GM19395 (cell line): ENCODE data around the gene RESP18.
A peak's percentile ranks its signal among the peaks of the same experiment; 100 is the strongest.
"Not testable (repeated sequence)": the region's sequence is repeated elsewhere in the genome, so short reads cannot be mapped to it uniquely, and the experiment has no call there.

Experiments used
- ATAC-seq: cut with Tn5 transposase; IDR thresholded peaks from one replicate; pipeline ENCODE4 v1.9.1; 2021; ENCODE audit warnings: mild to moderate bottlenecking, moderate library complexity; ENCODE audit not compliant: unreplicated experiment

The RESP18 gene

DNA sequence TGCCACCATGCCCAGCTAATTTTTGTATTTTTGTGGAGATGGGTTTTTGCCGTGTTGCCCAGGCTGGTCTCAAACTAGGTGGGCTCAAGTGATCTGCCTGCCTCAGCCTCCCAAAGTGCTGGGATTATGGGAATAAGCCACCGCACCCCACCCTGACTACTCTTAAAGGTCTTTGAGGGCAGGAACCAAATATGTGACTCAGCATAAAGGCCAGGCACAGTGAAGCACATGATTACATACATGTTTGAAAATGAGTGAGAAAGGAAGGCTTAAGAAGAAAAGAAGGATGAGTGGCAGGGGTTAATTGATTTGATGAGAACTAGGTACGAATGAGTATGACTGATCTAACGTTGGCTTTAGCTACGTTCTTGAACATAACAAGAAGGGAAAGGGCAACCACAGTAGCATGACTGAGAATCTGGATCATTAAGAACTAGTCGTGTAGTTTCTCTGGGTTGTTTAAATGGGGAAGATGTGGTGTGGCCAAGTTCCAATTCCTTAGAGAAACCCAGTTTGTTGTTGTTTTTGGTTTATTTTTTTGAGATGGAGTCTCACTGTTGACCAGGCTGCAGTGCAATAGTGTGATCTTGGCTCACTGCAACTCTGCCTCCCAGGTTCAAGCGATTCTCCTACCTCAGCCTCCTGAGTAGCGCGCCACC, 6.8 kb downstream of the RESP18 start:
- ATAC-seq: no peak

DNA sequence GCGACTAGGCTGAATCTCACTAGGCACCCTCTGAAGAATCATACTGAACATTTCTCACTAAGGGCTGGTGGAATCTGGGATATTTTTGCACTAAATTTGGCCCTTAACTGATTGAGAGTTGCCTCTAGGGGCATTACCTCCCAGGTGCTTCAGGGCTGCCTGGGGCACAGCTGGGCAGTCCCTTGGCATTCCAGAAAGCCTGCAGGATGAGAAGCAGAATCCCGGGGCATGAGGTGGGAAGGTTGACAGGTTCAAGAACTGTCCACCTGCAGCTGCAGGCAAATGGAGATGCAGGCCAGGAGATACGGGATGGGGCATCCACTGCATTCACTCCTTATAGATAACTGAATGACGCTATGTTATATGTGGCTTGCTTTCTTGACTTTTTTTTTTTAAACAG, 7.4 kb downstream of the RESP18 start:
- ATAC-seq: no peak

GRCh38 chr2:219323434-219323833, 9.1 kb downstream of the RESP18 start:
- no peak for ATAC-seq

- ATAC-seq: no peak
These were observed 17.6 kb downstream of the RESP18 start for GRCh38 chr2:219314804-219315468.

- ATAC-seq: not testable (repeated sequence)
These were observed 19.8 kb downstream of the RESP18 start for GRCh38 chr2:219312683-219313263.

DNA sequence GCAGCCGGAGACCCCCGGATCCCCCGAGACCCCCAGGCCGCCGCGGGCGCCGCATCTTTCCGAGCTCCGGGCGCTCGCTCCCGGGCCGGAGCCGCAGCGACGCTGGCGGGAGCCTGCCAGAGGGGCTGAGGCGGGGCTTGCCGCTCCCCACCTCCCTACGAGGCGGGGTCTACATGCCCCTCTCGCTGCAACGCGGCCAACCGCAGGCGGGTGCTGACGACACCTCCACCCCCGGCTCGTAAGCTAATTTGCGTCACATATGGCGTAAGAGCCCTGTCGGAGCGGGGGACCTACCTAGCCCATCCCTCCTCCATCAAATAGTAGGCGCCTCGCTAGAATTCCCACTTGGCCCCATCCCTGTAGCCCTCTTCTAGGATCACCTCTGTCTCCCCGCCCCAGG, 23.3 kb downstream of the RESP18 start, which contains the start of gene PTPRN:
TSS of gene PTPRN (minus strand) at position 124 of the 400 bp plus-strand sequence. CDS start at position 55, 69 bp downstream.
- no peak for ATAC-seq

- no peak for ATAC-seq
These were observed 24.1 kb downstream of the RESP18 start for GRCh38 chr2:219308142-219309101.

GRCh38 chr2:219306047-219306446, 26.5 kb downstream of the RESP18 start:
- ATAC-seq: no peak

GRCh38 chr2:219304223-219304622, 28.3 kb downstream of the RESP18 start:
- ATAC-seq: no peak

- ATAC-seq: no peak
These were observed 30.1 kb downstream of the RESP18 start for GRCh38 chr2:219302412-219302968.

DNA sequence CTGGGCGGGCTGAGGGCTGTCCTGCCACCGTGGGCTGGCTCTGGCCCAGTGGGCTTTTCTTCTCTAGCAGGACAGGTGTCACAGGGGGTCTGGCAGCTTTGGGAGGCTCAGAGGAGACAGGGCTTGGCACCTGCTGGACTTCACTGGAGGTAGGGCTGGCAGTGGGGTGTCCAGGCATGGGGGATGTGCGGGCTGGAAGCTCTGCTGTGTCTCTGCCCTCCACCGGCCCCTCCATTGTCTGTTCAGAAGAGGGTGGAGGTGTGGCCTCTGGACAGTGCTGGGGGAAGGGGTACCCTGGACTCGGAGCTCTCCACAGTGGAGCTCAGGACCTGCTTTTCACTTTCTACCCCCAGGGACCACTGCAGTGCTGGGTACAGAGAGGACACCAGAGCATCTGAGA, 32.5 kb downstream of the RESP18 start:
- ATAC-seq: no peak

DNA sequence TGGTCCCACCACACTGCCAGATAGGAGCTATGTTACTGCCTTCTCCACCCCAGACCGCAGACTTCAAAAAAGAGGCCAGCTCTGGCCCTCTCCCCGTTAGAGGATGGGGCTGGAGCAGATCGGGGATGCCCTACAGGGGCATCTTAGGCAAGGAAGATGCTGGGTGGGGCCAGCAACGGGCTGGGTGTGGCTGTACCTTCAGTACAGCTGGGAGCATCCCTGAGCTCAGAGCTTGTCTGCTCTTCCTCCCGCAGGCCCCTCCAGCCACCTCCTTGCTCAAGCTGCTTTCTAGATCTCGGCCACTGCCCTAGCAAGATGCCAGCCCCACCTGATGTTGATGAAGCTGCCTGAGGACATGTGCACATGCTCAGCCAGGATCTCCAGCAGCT, 33.2 kb downstream of the RESP18 start:
- ATAC-seq: no peak

DNA sequence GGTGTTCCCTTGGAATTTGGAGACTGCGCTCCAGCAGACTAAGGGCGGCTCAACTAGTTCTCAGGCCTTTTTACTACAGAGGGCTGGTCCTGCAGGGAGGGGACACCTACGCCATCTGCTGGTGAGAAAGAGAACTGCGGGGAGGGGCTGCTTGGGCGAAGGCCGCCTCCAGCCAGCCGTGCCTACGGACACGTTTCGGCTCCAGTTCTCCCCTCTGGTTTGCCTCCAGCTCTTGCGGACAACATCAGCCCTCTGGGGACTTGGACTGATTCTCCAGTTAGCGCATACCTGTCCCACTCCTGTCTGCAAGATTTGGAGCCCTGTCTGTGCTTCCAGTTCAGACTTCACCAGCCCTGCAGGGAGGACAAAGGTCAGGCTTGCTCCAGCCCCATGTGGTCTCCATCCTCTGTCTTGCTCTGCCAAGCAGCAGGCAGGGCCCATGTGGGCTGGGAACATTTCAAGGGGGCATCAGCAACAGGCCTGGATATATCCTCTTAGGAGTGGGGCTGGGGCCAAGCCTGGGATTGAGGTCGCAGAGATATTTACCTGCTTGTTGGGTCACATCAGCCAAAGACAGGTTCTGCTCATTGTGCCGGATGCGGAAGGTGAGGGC, 33.7 kb downstream of the RESP18 start:
- peak; percentile 58 for ATAC-seq

GRCh38 chr2:219297766-219298456, 34.6 kb downstream of the RESP18 start:
- ATAC-seq: no peak

GRCh38 chr2:219296631-219297391, 35.7 kb downstream of the RESP18 start:
- ATAC-seq: no peak

- no peak for ATAC-seq
These were observed 36.4 kb downstream of the RESP18 start for GRCh38 chr2:219296142-219296541.

GRCh38 chr2:219294356-219295351, 37.9 kb downstream of the RESP18 start:
- ATAC-seq: peak; percentile 89

- ATAC-seq: no peak
These were observed 38.8 kb downstream of the RESP18 start for GRCh38 chr2:219293736-219294231.
